ENCODE measurements around the gene CDH8. TPM values are rescaled to one million over a fixed set of nuclear protein-coding genes. Genes with fewer than 3 reads are reported as not detected.

Gene CDH8
- total and polyA plus RNA-seq, 5 donors, result under 0.01 TPM; not detected in 4

- no peak overlapping the region for H3K27ac ChIP-seq (ENCODE audit: low read length)
- no peak overlapping the region for H3K4me3 ChIP-seq (ENCODE audit: low read length)
- DNase-seq, result no peak
- WGBS, result 37% methylated on average over 7 of the region's 7 CpGs
- intact Hi-C loops (cut with DNase I), result no loop called here
- no peaks in the 10 kb centered on the region for H3K27me3 ChIP-seq (ENCODE audit: control insufficient read depth, insufficient read depth)
- no peak for ATAC-seq
- H3K4me1 ChIP-seq (ENCODE audit: control insufficient read depth, insufficient read depth, low read length), result no peaks in the 10 kb centered on the region
- no peaks in the 10 kb centered on the region for H3K9me3 ChIP-seq (ENCODE audit: control insufficient read depth, low read length)
Observed at GRCh38 chr16:61968242-61969076, 67.8 kb downstream of the CDH8 start.

- H3K27ac ChIP-seq (ENCODE audit: low read length), result no peak overlapping the region
- no peaks in the 10 kb centered on the region for H3K9me3 ChIP-seq (ENCODE audit: control insufficient read depth, low read length)
- 55% methylated on average over 8 of the region's 8 CpGs for WGBS
- DNase-seq (no peak), ATAC-seq (no peak)
- H3K4me1 ChIP-seq (ENCODE audit: control insufficient read depth, insufficient read depth, low read length), result no peaks in the 10 kb centered on the region
- intact Hi-C loops (cut with DNase I), result no loop called here
- no peaks in the 10 kb centered on the region for H3K27me3 ChIP-seq (ENCODE audit: control insufficient read depth, insufficient read depth)
- no peak overlapping the region for H3K4me3 ChIP-seq (ENCODE audit: low read length)
Observed at GRCh38 chr16:61957075-61957855, 79.0 kb downstream of the CDH8 start.

- no peaks in the 10 kb centered on the region for H3K9me3 ChIP-seq (ENCODE audit: control insufficient read depth, low read length)
- WGBS, result 42% methylated on average over 1 of the region's 1 CpG
- H3K4me1 ChIP-seq (ENCODE audit: control insufficient read depth, insufficient read depth, low read length), result no peaks in the 10 kb centered on the region
- no peak overlapping the region for H3K27ac ChIP-seq (ENCODE audit: low read length)
- no peaks in the 10 kb centered on the region for H3K27me3 ChIP-seq (ENCODE audit: control insufficient read depth, insufficient read depth)
- intact Hi-C loops (cut with DNase I), result no loop called here
- no peak overlapping the region for H3K4me3 ChIP-seq (ENCODE audit: low read length)
- ATAC-seq (no peak), DNase-seq (no peak)
Observed at GRCh38 chr16:61952841-61953240, 83.4 kb downstream of the CDH8 start.

- Histone ChIP-seq H3K27ac (ENCODE audit: low read length) (no peak overlapping the region), H3K4me3 (ENCODE audit: low read length) (no peak overlapping the region), H3K9me3 (ENCODE audit: control insufficient read depth, low read length) (no peaks in the 10 kb centered on the region), H3K4me1 (ENCODE audit: control insufficient read depth, insufficient read depth, low read length) (no peaks in the 10 kb centered on the region), H3K27me3 (ENCODE audit: control insufficient read depth, insufficient read depth) (no peaks in the 10 kb centered on the region)
- WGBS, result 78% methylated on average over 3 of the region's 3 CpGs
- DNase-seq, result no peak
- intact Hi-C loops (cut with DNase I), result no loop called here
- ATAC-seq, result no peak
Observed at GRCh38 chr16:61948414-61948813, 87.8 kb downstream of the CDH8 start.

- intact Hi-C loops (cut with DNase I), result no loop called here
- ATAC-seq (no peak), DNase-seq (no peak)
- Histone ChIP-seq H3K4me3 (ENCODE audit: low read length) (no peak overlapping the region), H3K4me1 (ENCODE audit: control insufficient read depth, insufficient read depth, low read length) (no peaks in the 10 kb centered on the region), H3K27me3 (ENCODE audit: control insufficient read depth, insufficient read depth) (no peaks in the 10 kb centered on the region), H3K27ac (ENCODE audit: low read length) (no peak overlapping the region), H3K9me3 (ENCODE audit: control insufficient read depth, low read length) (no peaks in the 10 kb centered on the region)
Observed at GRCh38 chr16:61946019-61946418, 90.2 kb downstream of the CDH8 start.

GRCh38 chr16:61945511-61945910 lies 90.7 kb downstream of the CDH8 start:
- H3K4me3 ChIP-seq (ENCODE audit: low read length), result no peak overlapping the region
- no peak overlapping the region for H3K27ac ChIP-seq (ENCODE audit: low read length)
- ATAC-seq (no peak), DNase-seq (no peak)
- no peaks in the 10 kb centered on the region for H3K9me3 ChIP-seq (ENCODE audit: control insufficient read depth, low read length)
- WGBS, result 37% methylated on average over 4 of the region's 4 CpGs
- no peaks in the 10 kb centered on the region for H3K27me3 ChIP-seq (ENCODE audit: control insufficient read depth, insufficient read depth)
- intact Hi-C loops (cut with DNase I), result no loop called here
- H3K4me1 ChIP-seq (ENCODE audit: control insufficient read depth, insufficient read depth, low read length), result no peaks in the 10 kb centered on the region

- no peak overlapping the region for H3K4me3 ChIP-seq (ENCODE audit: low read length)
- 46% methylated on average over 3 of the region's 3 CpGs for WGBS
- intact Hi-C loops (cut with DNase I), result no loop called here
Observed at GRCh38 chr16:61944004-61944403, 92.2 kb downstream of the CDH8 start.

GRCh38 chr16:61940611-61941010 lies 95.6 kb downstream of the CDH8 start:
- no peak overlapping the region for H3K27ac ChIP-seq (ENCODE audit: low read length)
- 89% methylated on average over 10 of the region's 10 CpGs for WGBS
- ATAC-seq, result no peak
- no peaks in the 10 kb centered on the region for H3K27me3 ChIP-seq (ENCODE audit: control insufficient read depth, insufficient read depth)
- DNase-seq, result no peak
- intact Hi-C loops (cut with DNase I), result no loop called here
- H3K4me1 ChIP-seq (ENCODE audit: control insufficient read depth, insufficient read depth, low read length), result no peaks in the 10 kb centered on the region
- no peaks in the 10 kb centered on the region for H3K9me3 ChIP-seq (ENCODE audit: control insufficient read depth, low read length)
- H3K4me3 ChIP-seq (ENCODE audit: low read length), result no peak overlapping the region

More at GRCh38 chr16:61944004-61944403, 92.2 kb downstream of the CDH8 start:
- H3K4me1 ChIP-seq (ENCODE audit: control insufficient read depth, insufficient read depth, low read length), result no peaks in the 10 kb centered on the region
- ATAC-seq, result no peak
- no peak for DNase-seq
- H3K27me3 ChIP-seq (ENCODE audit: control insufficient read depth, insufficient read depth), result no peaks in the 10 kb centered on the region
- no peaks in the 10 kb centered on the region for H3K9me3 ChIP-seq (ENCODE audit: control insufficient read depth, low read length)
- H3K27ac ChIP-seq (ENCODE audit: low read length), result no peak overlapping the region

- Histone ChIP-seq H3K27ac (ENCODE audit: low read length) (no peak overlapping the region), H3K4me1 (ENCODE audit: control insufficient read depth, insufficient read depth, low read length) (no peaks in the 10 kb centered on the region), H3K9me3 (ENCODE audit: control insufficient read depth, low read length) (no peaks in the 10 kb centered on the region), H3K4me3 (ENCODE audit: low read length) (no peak overlapping the region), H3K27me3 (ENCODE audit: control insufficient read depth, insufficient read depth) (no peaks in the 10 kb centered on the region)
- no peak for ATAC-seq
- DNase-seq, result no peak
- intact Hi-C loops (cut with DNase I), result no loop called here
Observed at GRCh38 chr16:61937646-61938045, 98.6 kb downstream of the CDH8 start.

GRCh38 chr16:61936522-61936921 lies 99.7 kb downstream of the CDH8 start:
- WGBS, result 71% methylated on average over 2 of the region's 2 CpGs
- no peak for ATAC-seq
- Histone ChIP-seq H3K4me1 (ENCODE audit: control insufficient read depth, insufficient read depth, low read length) (no peaks in the 10 kb centered on the region), H3K27me3 (ENCODE audit: control insufficient read depth, insufficient read depth) (no peaks in the 10 kb centered on the region), H3K4me3 (ENCODE audit: low read length) (no peak overlapping the region), H3K9me3 (ENCODE audit: control insufficient read depth, low read length) (no peaks in the 10 kb centered on the region), H3K27ac (ENCODE audit: low read length) (no peak overlapping the region)
- intact Hi-C loops (cut with DNase I), result no loop called here
- DNase-seq, result no peak

GRCh38 chr16:61934601-61935000 lies 101.6 kb downstream of the CDH8 start:
- no peaks in the 10 kb centered on the region for H3K9me3 ChIP-seq (ENCODE audit: control insufficient read depth, low read length)
- H3K27ac ChIP-seq (ENCODE audit: low read length), result no peak overlapping the region
- ATAC-seq (no peak), DNase-seq (no peak)
- 64% methylated on average over 3 of the region's 3 CpGs for WGBS
- H3K4me1 ChIP-seq (ENCODE audit: control insufficient read depth, insufficient read depth, low read length), result no peaks in the 10 kb centered on the region
- H3K4me3 ChIP-seq (ENCODE audit: low read length), result no peak overlapping the region
- no peaks in the 10 kb centered on the region for H3K27me3 ChIP-seq (ENCODE audit: control insufficient read depth, insufficient read depth)
- intact Hi-C loops (cut with DNase I), result no loop called here
